H1 (cell line): ENCODE results near the gene TRPV6. TPM values are rescaled to one million over a fixed set of nuclear protein-coding genes. Genes with fewer than 3 reads are reported as not detected.

Source experiments
- CTCF ChIA-PET: fragments of 300-600 bp; sonication (Branson Sonifier 250); formaldehyde crosslinking; loops from one replicate; lab custom pipeline; 2021; ENCODE audit not compliant: partially characterized antibody; lab: Charles Lee
- POLR2A ChIA-PET: fragments of 300-600 bp; sonication (Branson Sonifier 250); formaldehyde crosslinking; loops from one replicate; lab custom pipeline; 2021; ENCODE audit warnings: inconsistent platforms; ENCODE audit not compliant: partially characterized antibody; lab: Charles Lee
- DNase-seq, 2 experiments: peaks; one replicate each; pipeline versions ENCODE4 v3.0.0 to v3.0.0-alpha.2; 2010 to 2022; ENCODE audit warnings: low spot score in 2 of 2, low read depth in 1 of 2, mixed read lengths in 1 of 2
- FAIRE-seq: peaks from 2 replicates; lab custom pipeline; 2011; peaks lifted over from hg19 to GRCh38; lab: Jason Lieb, UNC
- H2AFZ ChIP-seq: 2 replicates; pipeline ENCODE4 v1.8.1; 2012; ENCODE audit warnings: low read length, inconsistent platforms
- H2AK5ac ChIP-seq: 2 replicates; pipeline ENCODE4 v1.6.1; 2013; ENCODE audit warnings: low read depth, low read length
- H2BK120ac ChIP-seq: replicated peaks from 2 replicates; pipeline ENCODE3; 2013; ENCODE audit warnings: low read depth, low read length, inconsistent platforms
- H2BK12ac ChIP-seq: 2 replicates; pipeline ENCODE4 v1.6.1; 2013; ENCODE audit warnings: low read depth, low read length
- H2BK15ac ChIP-seq: 2 replicates; pipeline ENCODE4 v1.6.1; 2013; ENCODE audit warnings: low read length
- H2BK20ac ChIP-seq: 2 replicates; pipeline ENCODE4 v1.6.1; 2013; ENCODE audit warnings: low read length
- H2BK5ac ChIP-seq: 2 replicates; pipeline ENCODE4 v1.6.1; 2013; ENCODE audit warnings: low read depth, low read length
- H3K14ac ChIP-seq: 2 replicates; pipeline ENCODE4 v1.6.1; 2013; ENCODE audit warnings: inconsistent platforms; ENCODE audit not compliant: insufficient read length
- H3K18ac ChIP-seq: 2 replicates; pipeline ENCODE4 v1.6.1; 2013; ENCODE audit warnings: low read length; ENCODE audit errors: extremely low read depth
- H3K23ac ChIP-seq: 2 replicates; pipeline ENCODE4 v1.6.1; 2013; ENCODE audit warnings: inconsistent platforms; ENCODE audit not compliant: insufficient read length
- H3K23me2 ChIP-seq: 2 replicates; pipeline ENCODE4 v1.6.1; 2013; ENCODE audit warnings: low read depth, low read length
- H3K27ac ChIP-seq: 2 replicates; pipeline ENCODE4 v1.6.1; 2011; ENCODE audit warnings: low read depth, low read length, inconsistent platforms
- H3K27me3 ChIP-seq, 4 experiments: replicated peaks in 1 of 4; 1 replicate in 1 of 4; 2 replicates in 3 of 4; pipeline versions ENCODE4 v1.6.1 to v1.8.1; 2011 to 2013; ENCODE audit warnings: low read length in 3 of 4, mild to moderate bottlenecking in 3 of 4, inconsistent platforms in 2 of 4, mixed read lengths in 2 of 4, moderate library complexity in 1 of 4; ENCODE audit not compliant: control insufficient read depth in 3 of 4, insufficient read depth in 3 of 4; ENCODE audit errors: extremely low read depth in 1 of 4
- H3K36me3 ChIP-seq, 4 experiments: 2 replicates each; pipeline versions ENCODE4 v1.6.1 to v1.8.1; 2011 to 2013; ENCODE audit warnings: mild to moderate bottlenecking in 4 of 4, low read length in 3 of 4, moderate library complexity in 2 of 4, control low read depth in 1 of 4, inconsistent platforms in 1 of 4; ENCODE audit not compliant: insufficient read depth in 4 of 4, control insufficient read depth in 2 of 4
- H3K4ac ChIP-seq: replicated peaks from 2 replicates; pipeline ENCODE3; 2013; ENCODE audit warnings: low read length, low read depth, mixed read lengths, inconsistent platforms; ENCODE audit not compliant: insufficient read length
- H3K4me1 ChIP-seq, 4 experiments: replicated peaks in 1 of 4; 1 replicate in 1 of 4; 2 replicates in 3 of 4; pipeline versions ENCODE4 v1.6.1 to v1.8.1; 2011 to 2013; ENCODE audit warnings: low read length in 3 of 4, inconsistent platforms in 2 of 4, mixed read lengths in 1 of 4; ENCODE audit not compliant: insufficient read depth in 4 of 4, control insufficient read depth in 3 of 4
- H3K4me2 ChIP-seq, 2 experiments: 2 replicates each; pipeline versions ENCODE4 v1.6.1 to v1.8.1; 2011 to 2013; ENCODE audit warnings: low read depth in 2 of 2, low read length in 2 of 2, control low read depth in 1 of 2, inconsistent platforms in 1 of 2, mild to moderate bottlenecking in 1 of 2; ENCODE audit not compliant: insufficient read depth in 1 of 2
- H3K4me3 ChIP-seq, 4 experiments: fragments of 200-600, 300-600 bp in 1 of 4; sonication (generic), shearing (Covaris generic), sonication (Bioruptor Twin) in 1 of 4; 2 replicates each; pipeline versions ENCODE4 v1.5.1 to v1.8.1; 2011 to 2016; ENCODE audit warnings: low read length in 4 of 4, low read depth in 3 of 4, control low read depth in 2 of 4, inconsistent platforms in 2 of 4, mild to moderate bottlenecking in 2 of 4, mixed read lengths in 1 of 4, moderate library complexity in 1 of 4; ENCODE audit not compliant: insufficient read depth in 2 of 4; ENCODE audit errors: extremely low read depth in 1 of 4
- H3K56ac ChIP-seq: replicated peaks from 2 replicates; pipeline ENCODE3; 2013; ENCODE audit warnings: low read depth, mild to moderate bottlenecking, mixed read lengths, low read length, inconsistent platforms; ENCODE audit not compliant: insufficient read length
- H3K79me1 ChIP-seq: 2 replicates; pipeline ENCODE4 v1.6.1; 2013; ENCODE audit warnings: low read depth, low read length, control low read depth
- H3K79me2 ChIP-seq, 2 experiments: 2 replicates each; pipeline versions ENCODE4 v1.6.1 to v1.8.1; 2012 to 2013; ENCODE audit warnings: low read length in 2 of 2, mild to moderate bottlenecking in 2 of 2, inconsistent platforms in 1 of 2; ENCODE audit not compliant: insufficient read depth in 2 of 2, control insufficient read depth in 1 of 2
- H3K9ac ChIP-seq, 4 experiments: replicated peaks in 1 of 4; 1 replicate in 1 of 4; 2 replicates in 3 of 4; pipeline versions ENCODE4 v1.6.1 to v1.8.1; 2011 to 2013; ENCODE audit warnings: low read depth in 3 of 4, low read length in 3 of 4, control low read depth in 2 of 4, mild to moderate bottlenecking in 2 of 4, moderate library complexity in 2 of 4, inconsistent platforms in 1 of 4; ENCODE audit errors: extremely low read depth in 1 of 4
- H3K9me3 ChIP-seq, 2 experiments: 2 replicates each; pipeline versions ENCODE4 v1.6.1 to v1.8.1; 2012 to 2013; ENCODE audit warnings: mild to moderate bottlenecking in 2 of 2, moderate library complexity in 2 of 2, control low read depth in 1 of 2, inconsistent platforms in 1 of 2, low read depth in 1 of 2, low read length in 1 of 2, mixed read lengths in 1 of 2; ENCODE audit not compliant: insufficient read depth in 2 of 2
- H4K20me1 ChIP-seq, 2 experiments: replicated peaks in 1 of 2; 2 replicates each; pipeline versions ENCODE3 to v1.8.1; 2011 to 2013; ENCODE audit warnings: inconsistent platforms in 2 of 2, low read length in 2 of 2, mild to moderate bottlenecking in 1 of 2; ENCODE audit not compliant: insufficient read depth in 2 of 2, control insufficient read depth in 1 of 2
- H4K5ac ChIP-seq: 2 replicates; pipeline ENCODE4 v1.6.1; 2013; ENCODE audit warnings: low read length, low read depth, mixed read lengths, inconsistent platforms; ENCODE audit not compliant: insufficient read length
- H4K8ac ChIP-seq: 2 replicates; pipeline ENCODE4 v1.8.0; 2013; ENCODE audit warnings: mild to moderate bottlenecking, moderate library complexity, low read length, inconsistent platforms; ENCODE audit not compliant: insufficient read depth; ENCODE audit errors: extremely low read depth
- H4K91ac ChIP-seq: replicated peaks from 2 replicates; pipeline ENCODE3; 2013; ENCODE audit warnings: low read length, mixed read lengths, inconsistent platforms; ENCODE audit not compliant: insufficient read length
- ASH2L ChIP-seq: fragments of 200-600, 300-600 bp; sonication (generic); IDR thresholded peaks from one replicate; pipeline ENCODE4 v1.7.1; 2017; ENCODE audit warnings: low read length
- BRCA1 ChIP-seq: IDR thresholded peaks from 2 replicates; pipeline ENCODE4 v1.6.1; 2012; ENCODE audit warnings: low read depth, low read length, improper control_type of control experiment
- CHD1 ChIP-seq: IDR thresholded peaks from 2 replicates; pipeline ENCODE4 v1.6.1; 2012; ENCODE audit warnings: low read depth, low read length, improper control_type of control experiment
- KDM4A ChIP-seq: IDR thresholded peaks from one replicate; pipeline ENCODE4 v1.7.1; 2012; ENCODE audit warnings: low read depth, mild to moderate bottlenecking, moderate library complexity, low read length, inconsistent platforms; ENCODE audit not compliant: severe bottlenecking
- PHF8 ChIP-seq: fragments of 200-600 bp; sonication (generic); conservative IDR thresholded peaks from 2 replicates; pipeline ENCODE4 v1.7.1; 2012; ENCODE audit warnings: low read depth, mild to moderate bottlenecking, inconsistent platforms, low read length, moderate library complexity
- RBBP5 ChIP-seq: IDR thresholded peaks from 2 replicates; pipeline ENCODE4 v1.7.1; 2012; ENCODE audit warnings: low read depth, mild to moderate bottlenecking, inconsistent platforms, low read length, moderate library complexity, borderline replicate concordance
- SIRT6 ChIP-seq: IDR thresholded peaks from one replicate; pipeline ENCODE4 v1.7.1; 2012; ENCODE audit warnings: low read length, inconsistent platforms
- SP4 ChIP-seq: IDR thresholded peaks from 2 replicates; pipeline ENCODE4 v1.6.1; 2012; ENCODE audit warnings: low read length, inconsistent platforms
- WGBS, 2 experiments: shearing (Covaris generic) in 1 of 2; methylation state at CpG; one replicate each; pipeline versions ENCODE4 v1.1.6 to v1.1.7; 2013 to 2015; ENCODE audit warnings: low lambda C conversion rate in 2 of 2, mixed read lengths in 2 of 2, inconsistent platforms in 1 of 2, low coverage in 1 of 2, missing lambda C conversion rate in 1 of 2; ENCODE audit not compliant: insufficient replicate concordance in 2 of 2, insufficient coverage in 1 of 2, insufficient read length in 1 of 2; ENCODE audit errors: extremely low coverage in 1 of 2, missing lambda C conversion rate in 1 of 2; 5-methylcytosine and 5-hydroxymethylcytosine counted together
- polyA plus RNA-seq, 7 experiments: library from polyadenylated mRNA; depleted of rRNA in 3 of 7; stranded (reverse) in 5 of 7; unstranded in 2 of 7; fragments of >200 nt in 5 of 7; fragments of 200-250 nt in 2 of 7; gene quantifications; 1 replicate in 5 of 7; 2 replicates in 1 of 7; 4 replicates in 1 of 7; pipeline versions ENCODE4 v1.2.1 to v1.2.3, GENCODE V29; 2011 to 2013; ENCODE audit warnings: missing spikeins in 2 of 7, mixed read lengths in 2 of 7
- total RNA-seq: library from RNA; stranded (reverse); fragmentation: NEBNext Ultra II Directional; extraction: Animal tissue kit (Norgen Biotek cat#: 25700); gene quantifications from 2 replicates; pipeline ENCODE4 v1.2.1, GENCODE V29; 2021
- TF ChIP-seq, protein P1 (sequence below), 3 experiments: IDR thresholded peaks; 1 replicate in 2 of 3; 2 replicates in 1 of 3; pipeline versions ENCODE4 v1.5.1 to v1.6.1; 2011; ENCODE audit warnings: low read length in 3 of 3, mild to moderate bottlenecking in 3 of 3, inconsistent platforms in 2 of 3, low read depth in 1 of 3, moderate library complexity in 1 of 3; ENCODE audit not compliant: insufficient read depth in 1 of 3; ENCODE audit errors: control extremely low read depth in 1 of 3
- TF ChIP-seq, protein P2 (sequence below): IDR thresholded peaks from 2 replicates; pipeline ENCODE4 v1.6.1; 2012; ENCODE audit warnings: low read length, inconsistent platforms

The TRPV6 gene
- total and polyA plus RNA-seq, 2 of the 8 experiments (the other 6 are each of a cell fraction or from before 2014, with no cell fraction given), result 0.52 to 1.1 TPM

DNA sequence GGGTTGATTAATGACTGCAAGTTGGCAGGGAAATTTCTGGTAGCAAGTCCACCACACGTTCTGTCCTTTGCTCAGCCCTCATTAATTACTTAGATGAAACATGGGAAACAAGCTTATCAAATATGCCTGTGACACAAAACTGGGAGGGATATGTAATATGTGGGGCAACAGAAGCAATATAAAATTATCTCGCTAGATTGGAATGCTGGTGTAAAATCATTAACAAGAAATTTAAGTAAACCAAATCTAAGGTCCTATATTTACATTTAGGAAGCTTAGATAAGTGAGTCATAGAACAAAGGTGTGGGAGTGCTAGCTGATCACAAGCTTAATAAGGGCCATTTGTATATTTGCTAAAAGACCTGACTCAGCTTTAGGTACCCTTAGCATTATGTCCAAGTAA lies 24.5 kb upstream of the TRPV6 start:
- Histone ChIP-seq H2BK120ac (no peak overlapping the region), H3K4me3 (no peak overlapping the region), H3K4me1 (no peaks in the 10 kb centered on the region), H3K27ac (no peak overlapping the region), H2BK20ac (no peak overlapping the region), H3K18ac (no peak overlapping the region), H2BK15ac (no peak overlapping the region), H3K79me1 (no peaks in the 10 kb centered on the region), H4K8ac (no peak overlapping the region), H2BK5ac (no peak overlapping the region), H4K20me1 (no peaks in the 10 kb centered on the region), H2AFZ (no peak overlapping the region), H3K23ac (no peak overlapping the region), H3K27me3 (no peaks in the 10 kb centered on the region), H3K9me3 (peaks cover 15 to 20% of the 10 kb centered on the region in 2 experiments; a peak in 3 of 4 replicates), H2AK5ac (no peak overlapping the region), H3K4ac (no peak overlapping the region), H4K91ac (no peak overlapping the region), H2BK12ac (no peak overlapping the region), H3K4me2 (no peak overlapping the region), H3K56ac (no peak overlapping the region), H3K14ac (no peak overlapping the region), H3K36me3 (no peaks in the 10 kb centered on the region), H3K9ac (no peak overlapping the region), H3K79me2 (no peaks in the 10 kb centered on the region), H3K23me2 (no peaks in the 10 kb centered on the region), H4K5ac (no peak overlapping the region)
- ChIA-PET CTCF (interaction anchor here (0.7 to 3.9 kb wide), 25 partner anchors 9 to 534 kb away, joined by 3 to 34 read pairs (median 6); partner anchors contain the start of genes LLCFC1 and TRPV5), POLR2A (interaction anchor here (1.0 kb wide), 1 partner anchor 13 kb away, joined by 5 read pairs; no protein-coding TSS in a partner anchor)
- FAIRE-seq (no peak), DNase-seq (no peak)
- 91% methylated on average over 2 of the region's 2 CpGs; no CpG with 5 or more reads in 1 of the 2 experiments for WGBS, 2 experiments
- no peak for TF ChIP-seq ASH2L
- no peak for TF ChIP-seq BRCA1
- no peak for TF ChIP-seq CHD1
- TF ChIP-seq PHF8, result no peak
- TF ChIP-seq RBBP5, result no peak
- TF ChIP-seq, protein P1, sequence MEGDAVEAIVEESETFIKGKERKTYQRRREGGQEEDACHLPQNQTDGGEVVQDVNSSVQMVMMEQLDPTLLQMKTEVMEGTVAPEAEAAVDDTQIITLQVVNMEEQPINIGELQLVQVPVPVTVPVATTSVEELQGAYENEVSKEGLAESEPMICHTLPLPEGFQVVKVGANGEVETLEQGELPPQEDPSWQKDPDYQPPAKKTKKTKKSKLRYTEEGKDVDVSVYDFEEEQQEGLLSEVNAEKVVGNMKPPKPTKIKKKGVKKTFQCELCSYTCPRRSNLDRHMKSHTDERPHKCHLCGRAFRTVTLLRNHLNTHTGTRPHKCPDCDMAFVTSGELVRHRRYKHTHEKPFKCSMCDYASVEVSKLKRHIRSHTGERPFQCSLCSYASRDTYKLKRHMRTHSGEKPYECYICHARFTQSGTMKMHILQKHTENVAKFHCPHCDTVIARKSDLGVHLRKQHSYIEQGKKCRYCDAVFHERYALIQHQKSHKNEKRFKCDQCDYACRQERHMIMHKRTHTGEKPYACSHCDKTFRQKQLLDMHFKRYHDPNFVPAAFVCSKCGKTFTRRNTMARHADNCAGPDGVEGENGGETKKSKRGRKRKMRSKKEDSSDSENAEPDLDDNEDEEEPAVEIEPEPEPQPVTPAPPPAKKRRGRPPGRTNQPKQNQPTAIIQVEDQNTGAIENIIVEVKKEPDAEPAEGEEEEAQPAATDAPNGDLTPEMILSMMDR (IDR thresholded peaks at IDR 0.05; ENCODE audit: control extremely low read depth in 1 of 3, insufficient read depth in 1 of 3, low read depth in 1 of 3, low read length in 3 of 3), result no peak
- TF ChIP-seq, protein P2, sequence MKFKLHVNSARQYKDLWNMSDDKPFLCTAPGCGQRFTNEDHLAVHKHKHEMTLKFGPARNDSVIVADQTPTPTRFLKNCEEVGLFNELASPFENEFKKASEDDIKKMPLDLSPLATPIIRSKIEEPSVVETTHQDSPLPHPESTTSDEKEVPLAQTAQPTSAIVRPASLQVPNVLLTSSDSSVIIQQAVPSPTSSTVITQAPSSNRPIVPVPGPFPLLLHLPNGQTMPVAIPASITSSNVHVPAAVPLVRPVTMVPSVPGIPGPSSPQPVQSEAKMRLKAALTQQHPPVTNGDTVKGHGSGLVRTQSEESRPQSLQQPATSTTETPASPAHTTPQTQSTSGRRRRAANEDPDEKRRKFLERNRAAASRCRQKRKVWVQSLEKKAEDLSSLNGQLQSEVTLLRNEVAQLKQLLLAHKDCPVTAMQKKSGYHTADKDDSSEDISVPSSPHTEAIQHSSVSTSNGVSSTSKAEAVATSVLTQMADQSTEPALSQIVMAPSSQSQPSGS, result no peak
- no peak for TF ChIP-seq KDM4A
- TF ChIP-seq SIRT6, result no peak
- TF ChIP-seq SP4, result no peak
